NCI-H2196 (cell line): Measurements from ENCODE around the gene SMTNL2.

ENCODE experiments used
- DNase-seq: peaks from one replicate; lab custom pipeline; 2025; ENCODE audit not compliant: unreplicated experiment; lab: John Stamatoyannopoulos, UW

SMTNL2 gene

GRCh38 chr17:4545217-4545951 lies 38.9 kb upstream of the SMTNL2 start:
- DNase-seq, result no peak

GRCh38 chr17:4547118-4547906 lies 37.0 kb upstream of the SMTNL2 start:
- DNase-seq, result no peak

DNA sequence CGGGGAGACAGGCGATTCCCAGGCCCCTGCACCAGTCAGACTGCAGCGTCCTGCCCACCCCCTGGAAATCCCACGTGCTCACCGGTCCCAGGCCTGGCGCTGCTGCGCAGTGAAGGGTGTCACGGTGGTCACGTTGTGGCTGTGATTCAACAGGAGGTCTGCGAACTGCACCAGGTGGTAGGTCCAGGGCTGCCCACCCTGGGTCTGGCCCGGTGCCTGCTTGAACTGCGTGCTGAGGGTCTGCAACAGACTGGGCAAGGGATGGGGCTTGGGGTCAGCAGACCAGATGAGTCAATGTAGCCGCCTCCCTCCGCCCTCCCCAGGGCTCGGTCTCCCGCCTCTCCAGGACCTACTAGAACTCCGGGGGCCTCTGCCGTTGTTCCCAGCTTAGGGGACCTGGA lies 36.3 kb upstream of the SMTNL2 start:
- DNase-seq, result no peak

GRCh38 chr17:4548721-4549531 lies 35.4 kb upstream of the SMTNL2 start:
- DNase-seq, result peak; percentile 54

DNA sequence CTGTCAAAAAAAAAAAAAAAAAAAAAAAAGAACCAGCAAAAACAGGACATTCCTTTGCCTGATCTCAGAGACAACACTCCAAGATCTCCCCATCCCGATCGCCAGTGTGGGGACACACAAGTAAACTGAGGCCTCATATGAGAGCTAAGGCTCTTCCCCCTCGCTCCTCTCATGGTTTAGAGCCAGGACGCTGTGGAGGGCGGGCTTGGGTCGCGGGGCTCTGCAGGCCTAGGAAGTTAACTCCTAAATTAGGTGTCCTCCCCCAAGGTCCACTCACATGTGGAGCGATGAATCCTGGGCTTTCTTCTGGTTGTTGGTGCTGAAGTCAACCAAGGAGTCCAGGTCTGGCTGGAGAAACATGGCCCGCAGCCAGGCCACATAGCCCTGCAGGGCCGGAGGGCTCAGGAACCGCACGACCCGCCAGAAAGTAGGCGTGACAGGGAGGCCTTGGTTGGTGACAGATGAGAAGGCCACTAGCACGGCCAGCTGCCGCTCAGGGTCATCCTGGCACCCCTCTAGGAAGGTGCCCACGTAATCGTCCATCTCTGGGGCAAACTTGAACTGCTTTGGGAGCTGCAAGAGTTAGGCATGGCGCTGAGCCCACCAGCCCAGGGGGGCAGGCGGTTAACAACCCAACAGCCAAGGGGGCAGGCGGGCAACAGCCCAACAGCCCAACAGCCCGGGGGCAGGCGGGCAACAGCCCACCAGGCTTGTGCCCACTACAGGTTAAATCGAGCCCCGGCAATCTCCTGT lies 34.4 kb upstream of the SMTNL2 start:
- no peak for DNase-seq

DNA sequence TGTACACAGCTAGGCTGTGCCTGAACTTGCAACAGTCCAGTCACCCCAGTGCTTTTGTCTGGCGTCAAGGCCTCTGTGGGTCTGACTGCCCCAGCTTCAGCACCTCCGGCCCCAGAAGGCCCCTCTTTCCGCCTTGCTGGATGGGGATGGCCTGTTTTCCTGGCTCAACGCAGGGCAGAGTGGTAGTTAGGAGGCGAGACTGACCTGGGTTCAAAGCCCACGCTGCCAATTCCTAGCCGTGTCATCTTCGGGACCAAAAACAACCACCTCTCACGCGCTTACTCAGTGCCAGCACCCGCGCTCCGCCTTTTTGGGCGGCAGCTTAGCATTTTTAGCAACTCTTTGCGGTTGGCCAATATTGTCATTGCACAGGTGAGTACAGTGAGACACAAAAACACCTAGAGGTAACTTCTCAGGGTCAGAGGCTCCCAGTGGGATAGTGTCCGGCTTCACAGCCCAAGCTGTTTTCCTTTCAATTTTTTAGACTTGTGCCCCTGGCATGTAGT lies 33.7 kb upstream of the SMTNL2 start:
- DNase-seq, result no peak

GRCh38 chr17:4551141-4551540 lies 33.2 kb upstream of the SMTNL2 start:
- DNase-seq, result no peak

GRCh38 chr17:4551796-4552525 lies 32.4 kb upstream of the SMTNL2 start:
- no peak for DNase-seq

GRCh38 chr17:4553669-4554068 lies 30.7 kb upstream of the SMTNL2 start:
- no peak for DNase-seq

DNA sequence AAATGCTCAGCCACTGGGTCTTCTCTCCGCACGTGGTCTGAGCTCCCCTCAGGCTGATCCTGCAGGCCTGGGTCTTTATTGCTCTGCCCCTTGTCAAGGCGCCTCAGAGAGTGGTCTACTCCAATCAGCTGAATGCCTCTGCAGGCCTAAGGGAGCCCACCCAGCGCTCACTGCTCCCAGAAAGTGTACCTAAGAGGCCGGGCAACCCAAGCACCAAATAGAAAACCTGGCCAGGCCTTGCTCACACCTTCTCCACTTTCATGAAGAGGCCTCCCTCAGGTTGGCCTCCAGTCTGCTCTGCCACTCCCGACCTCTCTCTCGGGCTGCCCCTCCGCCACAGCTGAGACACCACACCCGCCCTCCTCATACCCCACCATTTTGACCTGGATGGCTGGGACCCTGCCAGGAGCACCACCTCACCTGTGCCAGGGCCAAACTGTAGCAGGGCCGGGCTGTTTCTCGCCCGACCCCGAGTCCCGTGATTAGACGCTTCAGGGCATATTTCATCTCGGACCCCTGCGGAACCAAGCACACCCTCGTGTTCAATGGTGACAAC lies 29.8 kb upstream of the SMTNL2 start:
- DNase-seq, result no peak

DNA sequence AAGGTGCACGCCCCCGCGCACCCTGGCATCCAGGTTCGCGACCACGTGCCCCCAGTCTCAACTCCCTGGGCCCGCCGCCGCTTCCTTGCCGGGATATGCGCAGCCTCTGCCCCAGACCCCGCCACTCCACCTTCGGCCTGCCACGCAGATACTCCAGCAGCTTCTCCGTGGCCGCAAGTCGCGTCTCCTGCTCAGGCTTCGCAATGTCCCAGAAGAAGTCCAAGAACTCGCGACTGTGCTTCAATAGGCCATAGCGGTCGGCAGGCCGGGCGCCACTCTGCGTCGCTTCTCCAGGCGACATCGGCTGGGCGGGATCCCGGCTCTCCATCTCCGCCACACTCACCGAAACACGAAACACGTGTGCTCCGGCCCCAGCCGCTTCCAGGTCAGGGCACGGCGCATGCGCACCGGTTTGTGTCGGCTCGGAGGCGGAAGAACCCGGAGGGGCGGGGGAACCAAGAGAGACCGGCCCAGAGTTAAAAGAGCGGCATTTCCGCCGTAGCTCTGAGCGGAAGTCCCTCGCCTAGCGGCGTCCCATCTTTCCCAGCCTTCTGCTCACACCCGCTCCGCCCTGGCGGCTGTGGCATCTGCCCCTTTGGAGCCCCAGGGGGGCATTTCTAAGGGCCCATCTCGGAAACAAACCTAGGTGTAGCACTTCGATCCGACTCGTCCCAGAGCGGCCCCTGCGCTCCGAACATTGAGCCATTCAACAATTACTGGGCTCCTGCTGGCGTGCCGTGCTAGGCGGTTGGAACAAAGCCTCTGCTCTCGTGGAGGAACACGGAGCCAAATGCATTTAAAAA lies 29.1 kb upstream of the SMTNL2 start, which contains the start of gene MYBBP1A:
TSS of gene MYBBP1A (minus strand) at position 388 of the 803 bp plus-strand sequence. CDS start at position 328, 60 bp downstream.
- peak; percentile 91 for DNase-seq

DNA sequence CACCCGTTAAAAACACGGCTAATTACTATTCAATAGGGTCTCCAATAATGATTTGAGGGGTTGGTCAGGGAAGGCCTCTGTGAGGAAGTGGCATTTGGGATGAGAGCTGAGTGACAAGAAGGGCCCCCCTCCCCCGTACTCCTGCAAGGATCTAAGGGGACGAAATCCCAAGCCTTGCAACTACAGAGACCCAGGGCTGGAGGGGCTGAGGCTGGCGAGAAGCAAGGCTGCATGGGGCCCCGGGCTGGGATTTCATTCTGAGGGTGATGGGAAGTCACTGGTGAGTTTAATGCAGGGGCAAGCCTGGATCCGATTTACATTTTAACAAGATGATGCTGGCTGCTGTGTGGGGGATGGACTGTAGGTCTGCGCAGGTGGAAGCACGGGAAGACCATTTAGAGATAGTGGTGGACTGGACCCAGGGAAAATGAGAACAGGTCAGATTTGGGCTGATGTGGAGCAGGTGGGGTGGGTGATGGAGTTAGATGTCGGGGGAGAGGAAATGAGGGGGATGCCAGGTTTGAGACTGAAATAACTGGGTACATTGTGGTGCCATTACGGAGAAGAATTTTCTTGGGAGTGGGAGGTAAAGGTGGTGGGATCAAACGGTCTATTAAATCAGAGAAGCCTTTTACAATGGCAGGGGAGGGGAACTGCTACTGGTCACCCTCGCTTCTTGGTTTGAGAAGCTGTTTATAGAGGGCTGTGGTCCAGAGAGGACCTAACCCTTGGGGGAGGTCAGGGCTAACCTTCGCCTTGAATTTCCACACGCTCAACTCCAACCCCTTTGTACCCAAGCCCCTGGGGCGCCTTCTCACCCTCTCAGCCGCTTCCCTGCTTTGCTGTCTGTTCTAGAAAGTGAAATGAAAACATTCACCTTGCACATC lies 28.2 kb upstream of the SMTNL2 start:
- DNase-seq, result no peak

DNA sequence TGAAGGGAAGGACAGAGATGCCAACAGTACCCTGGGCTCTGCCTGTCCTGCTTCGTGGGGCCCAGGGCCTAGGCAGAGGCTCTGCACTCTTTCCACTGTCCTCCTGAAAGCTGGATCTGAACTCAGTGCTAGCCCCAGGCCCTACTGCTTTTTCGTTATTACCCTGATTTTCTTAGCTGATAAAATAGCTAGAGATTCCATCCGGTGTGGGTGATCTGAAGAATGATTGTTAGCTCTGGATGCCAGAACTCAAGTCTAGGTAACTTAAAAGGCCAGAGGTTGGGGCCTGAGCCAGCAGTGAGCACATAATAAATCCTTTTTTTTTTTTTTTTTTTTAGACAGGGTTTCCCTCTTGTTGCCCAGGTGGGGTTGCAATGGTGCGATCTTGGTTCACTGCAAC lies 27.3 kb upstream of the SMTNL2 start:
- no peak for DNase-seq

DNA sequence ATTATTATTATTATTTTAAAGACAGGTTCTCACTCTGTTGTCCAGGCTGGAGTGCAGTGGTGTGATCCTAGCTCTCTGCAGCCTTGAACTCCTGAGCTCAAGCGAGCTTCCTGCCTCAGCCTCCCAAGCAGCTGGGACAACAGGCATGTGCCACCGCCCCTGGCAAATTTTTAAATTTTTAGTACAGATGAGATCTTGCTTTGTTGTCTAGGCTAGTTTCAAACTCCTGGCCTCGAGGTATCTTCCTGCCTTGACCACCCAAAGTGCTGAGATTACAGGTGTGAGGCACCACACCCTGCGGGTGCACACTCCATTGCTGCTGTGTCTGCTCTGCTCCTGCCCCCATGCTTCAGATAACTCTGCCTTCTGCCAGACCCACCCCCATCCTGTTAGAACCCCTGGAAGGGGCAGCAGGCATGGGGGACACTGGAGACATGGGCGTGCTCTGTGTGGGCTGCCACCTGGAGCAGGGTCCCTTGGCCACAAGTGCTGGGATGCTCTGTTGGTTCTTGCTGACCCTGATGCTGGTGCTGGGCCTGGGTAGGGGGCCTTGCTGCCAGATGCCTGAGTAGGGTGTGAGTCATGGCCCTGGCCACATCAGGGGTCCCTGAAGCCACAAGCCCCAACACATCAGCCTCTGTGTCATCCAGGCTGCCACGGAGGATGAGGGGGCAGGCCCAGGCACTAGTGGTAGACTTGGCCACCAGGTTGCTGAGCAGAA lies 26.5 kb upstream of the SMTNL2 start:
- DNase-seq, result no peak

- DNase-seq, result no peak
Measured at GRCh38 chr17:4558347-4558971, 25.9 kb upstream of the SMTNL2 start.

DNA sequence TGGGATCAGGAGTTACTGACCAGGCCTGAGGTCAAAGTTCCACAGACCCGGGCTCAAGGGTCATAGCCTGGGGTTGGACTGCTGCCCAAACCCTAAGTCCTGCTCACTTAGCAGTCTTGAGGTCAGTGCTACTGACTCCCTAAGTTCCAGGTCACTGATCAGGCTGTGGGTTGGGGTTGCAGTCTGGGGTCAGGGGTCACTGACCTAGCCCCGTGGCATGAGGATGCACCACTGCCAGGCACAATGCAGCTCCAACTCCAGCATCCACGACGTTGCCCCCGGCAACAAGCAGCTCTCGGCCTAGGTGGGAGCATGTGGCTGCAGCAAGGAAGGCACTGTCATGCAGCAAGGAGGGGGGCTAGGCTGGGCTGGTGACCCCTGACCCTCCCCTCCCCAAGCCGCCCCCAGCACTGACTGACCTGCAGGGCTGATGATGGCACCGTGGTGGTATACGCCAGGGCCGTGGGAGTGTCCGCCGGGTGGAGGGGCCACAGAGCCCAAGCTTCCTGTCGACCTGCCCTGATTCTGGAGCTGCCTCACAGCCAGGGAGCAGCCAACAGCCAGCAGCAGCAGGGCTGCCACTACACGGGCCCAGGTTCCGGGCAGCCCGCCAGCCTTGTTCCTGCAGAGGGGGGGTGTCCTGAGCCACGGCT lies 25.1 kb upstream of the SMTNL2 start:
- DNase-seq, result no peak
